Fibroblast of skin of left quadriceps (primary cell): Measurements from ENCODE around the gene NUDT3.

Source experiments
- DNase-seq, 2 experiments: peaks; one replicate each; pipeline ENCODE4 v3.0.0-alpha.2; 2013; ENCODE audit warnings: low read depth in 2 of 2

The NUDT3 gene

DNA sequence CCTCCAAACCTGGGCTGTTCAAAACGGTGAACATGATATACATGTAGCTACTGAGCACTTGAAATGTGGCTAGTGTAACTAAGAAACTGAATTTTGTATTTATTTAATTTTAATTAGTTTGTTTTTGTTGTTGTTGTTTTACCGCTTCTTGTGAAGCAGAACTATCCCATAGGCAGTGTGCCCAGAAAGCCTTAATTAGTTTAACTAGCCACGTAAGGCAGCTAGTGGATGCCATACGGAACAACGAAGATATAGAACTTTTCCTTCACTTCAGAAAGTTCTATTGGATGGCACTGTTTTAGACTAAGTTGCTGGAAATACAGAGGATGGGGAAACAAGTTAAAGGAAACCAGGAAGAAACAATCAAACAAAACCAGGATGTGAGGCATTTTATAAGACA is 70.6 kb downstream of the NUDT3 start:
- no peak for DNase-seq

DNA sequence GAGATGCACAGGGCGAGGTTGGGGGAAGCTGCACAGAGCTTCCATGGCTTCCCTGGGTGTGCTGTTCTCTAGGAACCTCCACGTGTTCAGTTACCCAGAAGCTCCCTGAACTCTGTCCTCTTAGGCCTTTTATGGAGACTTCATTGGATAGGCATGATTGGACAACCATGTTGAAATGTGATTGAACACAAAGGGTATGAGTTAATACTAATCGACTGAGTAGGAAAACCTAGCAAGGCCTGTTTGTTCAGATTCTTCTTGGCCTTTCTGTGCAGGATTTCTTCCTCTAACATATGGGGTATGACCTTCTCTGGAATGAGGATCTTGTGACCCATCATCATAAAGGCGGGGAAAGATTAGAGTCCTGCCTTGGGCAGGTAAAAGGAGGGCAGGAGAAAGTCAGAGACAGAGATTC is 73.0 kb downstream of the NUDT3 start:
- DNase-seq: no peak

DNA sequence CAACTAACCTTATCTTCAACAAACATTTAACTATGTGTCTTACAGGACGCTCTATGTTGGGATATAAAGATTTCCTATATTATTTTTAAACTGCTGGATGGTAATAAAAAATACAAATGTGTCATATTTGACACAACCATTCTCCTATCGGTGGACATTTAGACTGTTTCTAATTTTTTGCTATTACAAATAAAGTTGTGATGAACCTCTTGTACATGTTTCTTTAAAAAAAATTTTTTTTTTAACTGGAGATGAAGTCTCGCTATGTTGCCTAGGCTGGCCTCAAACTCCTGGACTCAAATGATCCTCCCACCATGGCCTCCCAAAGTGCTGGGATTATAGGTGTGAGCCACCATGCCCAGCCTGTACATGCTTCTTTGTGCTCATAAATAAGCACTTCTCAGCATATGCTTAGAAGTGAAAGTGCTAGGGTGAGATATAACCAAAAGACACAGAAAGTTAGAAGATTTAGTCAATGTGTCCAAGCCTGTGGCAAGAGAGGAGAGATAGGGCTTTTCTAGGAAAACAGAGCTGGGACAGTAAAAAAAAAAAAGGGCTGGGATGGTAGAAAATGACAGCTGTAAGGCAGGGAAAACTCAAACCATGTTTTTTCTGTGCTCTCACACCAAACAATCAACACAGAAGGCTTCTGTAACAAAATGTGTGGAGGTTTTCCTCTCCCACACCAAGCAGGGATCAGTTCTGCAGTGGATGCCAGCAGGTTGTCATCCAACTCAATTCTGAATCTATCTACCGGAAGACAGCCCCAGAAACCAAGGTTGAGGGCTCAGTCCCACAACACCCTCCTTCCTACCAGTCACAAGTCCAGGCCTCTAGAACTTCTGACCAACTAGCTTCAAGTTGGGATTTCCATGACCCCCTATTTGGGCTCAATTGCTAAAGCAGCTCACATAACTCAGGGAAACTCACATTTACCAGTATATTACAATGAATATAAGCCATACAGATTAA is 73.7 kb downstream of the NUDT3 start:
- no peak for DNase-seq

DNA sequence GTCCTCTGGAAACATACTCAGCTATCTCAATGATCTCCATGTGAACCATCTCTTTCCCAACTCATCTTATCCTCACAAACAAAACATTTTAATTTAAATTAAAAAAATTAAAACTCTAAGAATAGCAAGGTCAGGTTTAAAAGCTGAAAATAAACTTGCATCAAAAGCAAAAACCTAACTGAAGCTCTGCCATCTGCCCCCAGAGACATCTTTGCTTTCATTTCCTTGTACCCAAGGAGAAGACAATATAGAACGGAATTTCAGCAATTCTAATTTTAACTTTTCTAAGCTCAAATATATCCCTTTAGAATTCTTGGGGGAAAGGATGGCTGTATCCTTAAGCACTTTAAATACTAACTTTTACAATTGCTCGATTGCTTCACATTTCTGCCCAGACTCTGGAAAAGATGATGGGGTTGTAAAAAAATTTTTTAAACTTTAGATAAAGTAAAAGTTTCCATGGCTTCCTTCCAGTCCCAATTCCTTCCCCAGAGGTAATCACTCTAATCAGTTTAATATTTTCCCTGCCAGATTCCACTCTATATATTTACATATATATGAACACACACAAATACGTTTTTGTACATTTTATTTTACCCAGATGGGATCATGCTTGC is 74.5 kb downstream of the NUDT3 start:
- no peak for DNase-seq

DNA sequence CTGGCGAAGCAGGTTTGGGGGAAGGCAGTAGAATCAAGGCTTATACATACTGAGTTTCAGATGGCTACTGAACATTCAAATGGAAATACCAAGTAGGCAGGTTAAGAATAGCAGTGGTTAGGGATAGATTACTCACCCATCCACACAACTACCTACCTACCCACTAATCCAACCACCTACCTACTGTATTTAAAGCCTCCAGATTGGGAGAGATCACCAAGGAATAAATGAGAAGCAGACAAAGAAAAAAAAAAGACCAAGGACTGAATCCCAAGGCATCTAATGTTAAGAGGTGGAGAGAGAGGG is 75.3 kb downstream of the NUDT3 start:
- DNase-seq: no peak

DNA sequence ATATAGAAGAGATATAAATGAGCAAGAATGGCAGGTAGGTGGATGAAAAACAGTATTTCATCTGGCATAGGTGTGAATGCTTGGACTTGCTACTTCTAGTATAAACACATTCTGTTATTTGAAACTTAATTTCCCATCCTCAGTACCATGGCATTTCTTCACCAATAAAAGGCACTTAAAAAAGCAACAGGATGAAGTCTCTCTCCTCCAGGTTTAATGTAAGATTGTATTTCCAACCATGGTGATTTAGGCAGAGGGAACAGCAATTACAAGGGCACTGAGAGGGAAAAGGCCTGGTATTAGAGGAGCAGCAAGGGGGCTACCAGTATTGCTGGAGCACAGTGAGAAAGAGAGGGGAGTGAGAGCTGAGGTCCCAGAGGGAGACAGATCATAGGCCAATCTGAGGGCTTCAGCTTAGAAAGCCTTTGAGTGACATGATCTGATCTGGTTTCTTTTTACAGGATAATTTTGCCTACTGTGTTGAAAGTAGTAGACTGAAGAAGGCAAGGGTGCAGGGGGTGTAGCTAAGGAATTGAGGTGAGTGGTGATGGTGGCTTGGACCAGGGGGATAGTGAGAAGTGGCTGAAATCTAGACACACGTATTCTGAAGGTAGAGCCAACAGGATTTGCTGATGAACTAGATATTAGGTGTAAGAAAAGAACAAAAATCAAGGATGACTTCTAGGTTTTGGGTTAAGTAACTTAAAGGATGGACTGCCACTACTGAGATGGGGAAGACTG is 75.9 kb downstream of the NUDT3 start:
- no peak for DNase-seq

DNA sequence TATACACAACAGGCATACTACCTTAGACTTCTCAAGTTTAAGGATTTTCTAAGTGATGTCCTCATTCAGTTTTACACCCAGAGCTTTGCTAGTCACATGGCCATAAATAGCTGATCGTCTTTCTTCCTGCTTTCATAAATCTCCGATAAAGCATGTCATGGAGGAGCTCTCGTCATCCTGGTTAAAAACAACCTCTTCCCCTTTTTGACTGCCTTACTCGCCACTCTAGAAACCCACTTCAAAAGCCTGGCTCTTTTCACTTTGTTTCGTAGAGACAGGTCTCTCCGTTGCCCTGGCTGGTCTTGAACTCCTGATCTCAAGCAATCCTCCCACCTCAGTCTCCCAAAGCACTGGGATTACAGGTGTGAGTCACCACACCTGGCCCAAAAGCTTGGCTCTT is 76.7 kb downstream of the NUDT3 start:
- no peak for DNase-seq

DNA sequence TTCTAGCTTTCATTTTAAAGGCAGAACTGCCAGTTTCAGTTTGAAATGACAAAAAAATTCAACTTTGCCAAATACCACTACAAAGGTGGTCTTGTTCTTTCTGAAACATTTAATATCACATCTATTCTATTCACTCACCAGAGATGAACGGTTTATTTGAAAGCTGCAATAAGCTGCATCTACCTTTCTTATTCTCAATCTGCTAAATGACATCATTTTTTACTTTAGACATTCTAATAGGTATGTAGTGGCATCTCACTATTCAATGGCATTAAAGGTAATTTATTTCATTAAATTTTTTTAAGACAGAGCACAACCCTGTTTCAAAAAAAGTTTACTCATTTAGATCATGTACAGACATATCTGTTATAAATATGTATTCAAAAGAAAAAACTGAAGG is 77.2 kb downstream of the NUDT3 start:
- DNase-seq: no peak

DNA sequence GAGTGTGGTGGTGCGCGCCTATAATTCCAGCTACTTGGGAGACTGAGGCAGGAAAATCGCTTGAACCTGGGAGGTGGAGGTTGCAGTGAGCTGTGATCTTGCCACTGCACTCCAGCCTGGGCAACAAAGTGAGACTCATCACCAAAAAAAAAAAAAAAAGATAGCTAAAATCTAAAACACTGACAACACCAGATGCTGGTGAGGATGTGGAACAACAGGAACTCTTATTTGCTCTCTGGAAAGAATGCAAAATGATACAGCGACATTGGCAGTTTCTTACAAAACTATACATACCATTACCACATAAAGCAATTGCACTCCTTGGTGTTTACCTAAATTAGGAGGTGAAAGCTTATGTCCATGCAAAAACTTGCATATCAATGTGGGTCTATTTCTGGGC is 80.2 kb downstream of the NUDT3 start:
- no peak for DNase-seq

DNA sequence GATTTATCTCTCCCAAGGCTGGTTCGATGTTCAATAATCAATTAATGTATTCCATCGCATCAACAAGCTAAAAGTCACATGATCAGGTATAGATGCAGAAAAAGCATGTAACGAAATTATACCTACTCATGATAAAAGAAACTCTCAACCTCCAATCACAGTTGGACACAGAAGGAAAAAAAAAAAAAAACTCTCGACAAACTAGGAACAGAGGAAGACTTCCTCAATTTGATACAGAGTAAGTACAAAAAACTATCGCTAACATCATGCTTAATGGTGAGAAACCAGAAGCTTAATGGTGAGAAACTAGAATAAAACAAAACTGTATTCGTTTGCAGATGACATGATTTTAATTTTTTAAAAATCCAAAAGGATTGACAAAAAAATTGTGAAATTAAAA is 81.7 kb downstream of the NUDT3 start:
- no peak for DNase-seq

DNA sequence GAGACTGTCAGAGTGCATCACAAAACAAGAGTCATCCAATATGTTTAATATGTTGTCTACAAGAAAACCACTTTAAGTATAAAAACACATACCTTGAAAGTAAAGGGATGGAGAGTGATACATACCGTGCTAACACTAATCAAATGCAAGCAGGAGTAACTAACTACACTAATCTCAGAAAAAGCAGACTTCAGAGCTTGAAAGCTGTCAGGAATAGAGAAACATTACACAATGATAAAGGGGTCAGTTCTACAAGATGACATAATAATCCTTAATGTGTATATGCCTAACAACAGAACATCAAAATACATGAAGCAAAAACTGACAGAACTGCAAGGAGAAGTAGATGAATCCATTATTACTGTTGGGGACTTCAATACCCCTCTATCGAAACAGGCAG is 84.0 kb downstream of the NUDT3 start:
- no peak for DNase-seq

DNA sequence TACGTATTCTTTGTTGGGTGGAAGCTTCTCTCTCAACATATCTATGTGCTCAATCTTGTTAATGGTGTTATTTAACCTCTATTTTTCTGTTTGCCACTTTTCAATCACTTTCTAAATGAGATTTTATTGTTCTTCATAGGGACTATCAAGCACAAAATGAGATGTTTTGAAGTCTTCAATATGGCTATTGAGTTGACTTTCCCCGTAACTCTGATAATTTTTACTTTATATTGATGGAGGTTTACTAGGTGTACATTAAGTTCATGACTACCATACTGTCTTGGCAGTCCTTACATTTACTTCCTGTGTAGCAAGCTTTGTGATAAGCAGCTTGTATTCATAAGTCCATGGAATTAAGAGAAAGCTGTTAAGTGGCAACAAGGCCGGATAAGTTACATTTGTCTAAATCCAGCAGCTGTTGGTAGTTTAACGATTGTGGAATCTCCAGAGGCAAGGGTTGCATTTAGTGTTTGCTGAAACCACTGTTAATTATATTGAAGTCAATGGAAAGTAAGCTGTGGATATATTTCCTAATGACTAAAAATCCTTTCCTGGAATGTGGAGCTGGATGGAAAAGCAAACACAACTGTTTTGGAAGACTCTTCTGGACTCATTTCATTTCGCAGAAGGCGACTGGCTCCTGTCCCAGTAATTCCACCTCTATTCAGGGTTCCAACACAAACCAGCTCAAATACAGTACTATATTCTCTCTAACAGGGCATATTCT is 86.3 kb downstream of the NUDT3 start:
- peak in 1 of 2 experiments; percentile 7 for DNase-seq

DNA sequence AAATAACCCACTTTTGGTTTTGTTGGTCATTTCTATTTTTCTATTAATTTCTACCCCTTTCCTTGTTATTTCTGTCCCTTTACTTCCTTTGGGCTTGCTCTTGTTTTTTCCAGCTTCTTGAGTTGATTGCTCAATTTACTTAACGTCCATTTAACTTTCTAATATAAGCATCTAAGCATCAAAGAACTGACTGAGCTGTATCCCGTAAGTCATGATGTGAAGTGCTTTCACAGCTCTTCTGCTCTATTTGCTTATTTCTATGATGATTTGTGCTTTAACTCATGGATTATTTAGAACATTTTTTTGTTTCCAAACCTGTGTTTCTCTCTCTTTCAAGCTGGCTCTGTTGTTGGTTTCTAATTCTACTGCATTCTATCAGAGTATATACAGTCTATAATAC is 87.0 kb downstream of the NUDT3 start:
- DNase-seq: no peak

DNA sequence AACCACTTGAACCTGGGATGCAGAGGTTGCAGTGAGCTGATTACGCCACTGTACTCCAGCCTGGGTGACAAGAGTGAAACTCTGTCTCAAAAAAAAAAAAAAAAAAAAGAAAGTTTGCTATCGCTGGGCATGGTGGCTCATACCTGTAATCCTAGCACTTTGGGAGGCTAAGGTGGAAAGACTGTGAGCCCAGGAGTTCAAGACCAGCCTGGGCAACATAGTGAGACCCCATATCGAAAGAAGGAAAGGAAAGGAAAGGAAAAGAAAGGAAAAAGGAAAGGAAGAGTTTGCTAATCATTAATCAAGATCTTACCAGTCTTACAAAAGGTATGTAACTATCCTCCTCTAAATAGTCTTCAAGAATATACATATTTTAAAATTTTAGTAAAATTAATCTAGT is 88.3 kb downstream of the NUDT3 start:
- DNase-seq: no peak

DNA sequence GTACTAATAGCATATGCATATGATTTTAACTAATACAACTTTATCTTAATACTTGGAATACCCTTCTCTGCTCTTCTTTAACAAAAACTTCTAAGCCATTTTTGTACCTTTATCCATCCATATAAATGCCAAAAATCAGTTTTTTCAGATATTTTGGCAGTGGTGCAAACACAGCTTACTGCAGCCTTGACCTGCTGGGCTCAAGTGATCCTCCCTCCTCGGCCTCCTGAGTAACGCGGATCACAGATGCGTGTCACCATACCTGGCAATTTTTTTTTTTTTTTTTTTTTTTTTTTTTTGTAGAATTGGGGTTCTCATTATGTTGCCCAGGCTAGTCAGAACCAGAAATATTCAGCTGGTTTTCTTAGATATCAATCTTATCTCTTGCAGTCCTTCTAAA is 89.5 kb downstream of the NUDT3 start:
- DNase-seq: no peak

DNA sequence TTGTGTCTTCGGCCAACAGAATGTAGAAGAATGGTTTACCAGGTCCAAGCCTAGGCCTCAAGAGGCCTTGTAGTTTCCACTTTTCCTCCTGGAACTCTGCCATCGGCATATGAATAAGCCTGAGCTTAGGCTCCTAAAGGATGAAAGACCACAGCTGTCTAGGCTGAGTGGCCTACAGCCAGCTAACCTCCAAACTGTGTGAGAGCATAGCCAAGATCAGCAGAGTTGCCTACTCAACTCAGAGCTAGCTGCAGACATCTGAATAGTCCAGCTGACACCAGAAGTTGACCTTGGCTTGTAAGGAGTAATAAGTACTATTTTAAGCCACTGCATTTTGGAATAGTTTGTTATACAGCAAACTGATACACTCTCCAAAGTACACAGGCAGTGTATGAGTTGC is 91.1 kb downstream of the NUDT3 start:
- DNase-seq: peak; percentile 20 to 33

DNA sequence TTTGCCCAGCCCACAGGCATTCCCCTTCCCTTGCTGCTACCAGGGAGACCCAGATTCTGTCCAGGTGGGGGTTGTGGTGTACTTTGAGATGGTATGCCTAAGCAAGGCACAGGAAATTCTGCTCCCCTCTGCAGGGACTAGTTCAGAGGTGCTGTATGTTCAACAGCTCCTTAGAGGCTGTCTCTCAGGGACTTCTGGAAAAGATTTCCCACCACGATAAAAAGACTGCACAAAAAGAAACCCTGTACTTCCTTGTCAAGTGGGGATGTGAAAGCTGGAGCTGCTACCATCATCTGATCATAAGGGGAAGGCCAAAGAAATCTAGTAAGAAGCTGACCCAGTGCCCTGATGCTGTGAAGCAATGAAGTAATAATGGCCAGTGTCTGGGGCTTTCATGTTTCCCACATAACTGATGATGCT is 92.1 kb downstream of the NUDT3 start:
- no peak for DNase-seq

DNA sequence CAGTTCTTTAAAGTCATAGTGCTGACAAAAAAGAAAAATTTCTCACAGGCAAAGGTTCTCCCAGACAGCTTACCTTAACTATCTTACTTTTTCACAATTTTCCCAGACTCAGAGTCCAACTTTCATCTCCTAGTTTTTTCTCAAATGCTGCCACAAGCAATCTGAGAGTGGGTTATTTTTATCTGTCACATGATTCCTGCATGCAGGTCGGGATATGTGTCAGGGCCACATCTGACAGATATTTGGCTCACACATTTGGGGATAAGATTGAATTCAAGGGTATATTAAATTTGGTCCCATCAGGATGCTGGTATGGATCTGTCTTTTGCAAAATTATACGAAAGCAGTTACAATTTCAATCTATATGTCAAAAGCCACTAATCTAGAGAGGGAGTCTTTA is 93.5 kb downstream of the NUDT3 start:
- no peak for DNase-seq

DNA sequence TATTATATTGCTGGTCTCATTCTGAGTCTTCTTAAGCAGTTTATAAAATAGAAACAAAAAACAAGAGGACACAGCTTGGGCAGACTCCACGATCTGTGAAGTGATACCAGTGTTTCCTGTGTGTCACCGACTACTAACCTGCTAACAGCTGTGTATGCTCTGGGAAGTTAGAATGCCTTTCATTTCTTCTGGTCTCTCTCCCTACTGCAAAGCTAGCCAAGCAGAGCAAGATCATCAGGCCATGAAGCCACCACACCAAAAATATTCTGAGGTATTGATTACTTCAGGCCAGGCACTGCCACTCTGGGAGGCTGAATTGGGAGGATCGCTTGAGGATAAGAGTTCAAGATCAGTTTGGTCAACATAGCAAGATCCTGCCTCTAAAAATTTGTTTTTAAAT is 96.7 kb downstream of the NUDT3 start:
- no peak for DNase-seq

DNA sequence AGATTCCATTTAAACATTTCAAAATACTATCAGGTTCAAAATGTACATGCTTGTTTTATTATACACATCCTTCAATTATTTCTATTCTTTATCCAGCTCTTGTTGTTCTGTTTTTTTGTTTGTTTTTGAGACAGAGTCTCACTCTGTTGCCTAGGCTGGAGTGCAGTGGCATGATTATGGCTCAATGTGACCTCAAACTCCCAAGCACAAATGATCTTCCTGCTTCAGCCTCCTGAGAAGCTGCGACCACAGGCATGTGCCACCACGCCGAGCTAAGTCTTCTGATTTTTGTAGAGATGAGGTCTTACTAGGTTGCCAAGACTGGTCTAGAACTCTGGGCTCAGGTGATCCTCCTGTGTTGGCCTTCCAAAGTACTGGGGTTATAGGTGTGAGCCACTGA is 99.5 kb downstream of the NUDT3 start:
- no peak for DNase-seq

DNA sequence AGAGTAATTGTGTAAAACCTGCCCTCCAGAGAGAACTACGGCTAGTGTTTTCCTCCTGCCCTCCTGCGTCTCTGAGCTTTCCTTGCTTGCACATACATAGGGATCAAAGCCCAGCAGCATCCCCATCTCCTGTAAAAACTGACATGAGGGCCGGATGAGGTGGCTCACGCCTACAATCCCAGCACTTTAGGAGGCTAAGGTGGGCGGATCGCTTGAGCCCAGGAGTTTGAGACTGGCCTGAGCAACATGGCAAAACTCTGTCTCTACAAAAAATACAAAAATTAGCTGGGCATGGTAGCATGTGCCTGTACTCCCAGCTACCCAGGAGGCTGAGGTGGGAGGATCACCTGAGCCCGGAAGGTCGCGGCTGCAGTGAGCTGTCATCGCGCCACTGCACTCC is 103.3 kb downstream of the NUDT3 start:
- DNase-seq: no peak

DNA sequence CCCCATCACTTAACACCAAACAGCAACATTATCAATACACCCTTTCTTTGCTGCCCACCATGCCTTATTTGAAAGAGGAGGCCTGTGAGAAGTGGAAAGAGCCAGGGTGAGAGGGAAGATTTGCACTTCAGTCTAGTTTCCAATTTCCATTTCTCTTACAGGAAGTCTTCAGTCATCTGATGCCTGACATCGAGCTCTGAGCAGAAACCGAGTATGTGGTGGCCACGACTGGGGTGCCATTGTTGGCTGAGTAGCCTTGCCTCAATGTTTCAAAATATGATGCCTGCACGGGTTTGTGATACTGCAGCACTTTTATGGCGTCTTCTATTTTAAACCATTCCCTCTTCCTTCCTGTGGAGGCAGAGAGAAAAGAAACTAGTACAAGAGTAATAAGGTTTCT is 103.9 kb downstream of the NUDT3 start:
- no peak for DNase-seq
